HUES64 (cell line): ENCODE results near the gene STKLD1.

Experiments
- H3K27ac ChIP-seq: 2 replicates; pipeline ENCODE4 v1.7.0; 2013; ENCODE audit warnings: low read depth, low read length, inconsistent platforms
- H3K27me3 ChIP-seq: 2 replicates; pipeline ENCODE4 v1.6.1; 2013; ENCODE audit warnings: mild to moderate bottlenecking, low read length; ENCODE audit not compliant: insufficient read depth
- H3K36me3 ChIP-seq: 2 replicates; pipeline ENCODE4 v1.6.1; 2013; ENCODE audit warnings: mild to moderate bottlenecking, low read length; ENCODE audit not compliant: insufficient read depth
- H3K4me1 ChIP-seq: 2 replicates; pipeline ENCODE4 v1.6.1; 2013; ENCODE audit warnings: mild to moderate bottlenecking, low read length, moderate library complexity; ENCODE audit not compliant: insufficient read depth
- H3K4me3 ChIP-seq: 2 replicates; pipeline ENCODE4 v1.5.1; 2013; ENCODE audit warnings: mild to moderate bottlenecking, low read length, moderate library complexity
- H3K9ac ChIP-seq: 2 replicates; pipeline ENCODE4 v1.6.1; 2013; ENCODE audit warnings: mild to moderate bottlenecking, low read depth, low read length
- H3K9me3 ChIP-seq: 2 replicates; pipeline ENCODE4 v1.6.1; 2013; ENCODE audit warnings: low read depth, low read length; ENCODE audit not compliant: insufficient read depth
- WGBS: fragments of 150-250, 120-280 bp; methylation state at CpG from one replicate; pipeline ENCODE4 v1.1.7; 2013; ENCODE audit warnings: missing lambda C conversion rate; 5-methylcytosine and 5-hydroxymethylcytosine counted together

Gene STKLD1

DNA sequence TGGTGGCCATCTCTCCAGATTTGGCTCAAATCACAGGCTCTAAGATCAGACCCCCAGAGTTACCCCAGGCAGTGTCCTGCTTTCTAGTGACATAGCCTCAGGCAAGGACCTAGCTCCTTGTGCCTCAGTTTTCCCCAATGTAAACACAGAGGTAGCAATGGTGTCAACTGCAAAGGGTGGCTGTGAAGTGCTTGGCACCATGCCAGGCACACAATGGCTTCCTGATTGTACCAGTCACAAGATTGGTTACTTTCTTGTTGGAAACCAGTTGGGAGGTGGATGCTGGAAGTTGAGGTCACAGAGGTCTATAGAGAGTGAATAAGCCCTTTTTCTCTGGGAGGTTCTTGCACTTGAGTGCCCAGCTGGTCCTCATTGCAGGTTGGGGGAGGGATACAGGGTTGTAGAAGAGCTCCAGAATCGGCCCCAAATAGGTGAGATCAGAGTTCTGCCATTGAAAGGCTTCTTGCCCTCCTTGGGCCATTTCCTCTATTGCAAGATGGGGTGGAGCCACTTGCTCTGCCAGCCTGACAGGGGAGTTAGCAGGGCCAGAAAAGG, 2.3 kb downstream of the STKLD1 start:
- H3K4me3 ChIP-seq: no peak overlapping the region
- no peak overlapping the region for H3K27ac ChIP-seq
- peaks cover 2% of the 10 kb centered on the region; the same call in 1 of the 2 replicates for H3K36me3 ChIP-seq
- no peaks in the 10 kb centered on the region for H3K9me3 ChIP-seq
- 95% methylated on average over 1 of the region's 1 CpG for WGBS
- H3K27me3 ChIP-seq: peaks cover 14% of the 10 kb centered on the region
- no peak overlapping the region for H3K9ac ChIP-seq
- H3K4me1 ChIP-seq: no peaks in the 10 kb centered on the region

DNA sequence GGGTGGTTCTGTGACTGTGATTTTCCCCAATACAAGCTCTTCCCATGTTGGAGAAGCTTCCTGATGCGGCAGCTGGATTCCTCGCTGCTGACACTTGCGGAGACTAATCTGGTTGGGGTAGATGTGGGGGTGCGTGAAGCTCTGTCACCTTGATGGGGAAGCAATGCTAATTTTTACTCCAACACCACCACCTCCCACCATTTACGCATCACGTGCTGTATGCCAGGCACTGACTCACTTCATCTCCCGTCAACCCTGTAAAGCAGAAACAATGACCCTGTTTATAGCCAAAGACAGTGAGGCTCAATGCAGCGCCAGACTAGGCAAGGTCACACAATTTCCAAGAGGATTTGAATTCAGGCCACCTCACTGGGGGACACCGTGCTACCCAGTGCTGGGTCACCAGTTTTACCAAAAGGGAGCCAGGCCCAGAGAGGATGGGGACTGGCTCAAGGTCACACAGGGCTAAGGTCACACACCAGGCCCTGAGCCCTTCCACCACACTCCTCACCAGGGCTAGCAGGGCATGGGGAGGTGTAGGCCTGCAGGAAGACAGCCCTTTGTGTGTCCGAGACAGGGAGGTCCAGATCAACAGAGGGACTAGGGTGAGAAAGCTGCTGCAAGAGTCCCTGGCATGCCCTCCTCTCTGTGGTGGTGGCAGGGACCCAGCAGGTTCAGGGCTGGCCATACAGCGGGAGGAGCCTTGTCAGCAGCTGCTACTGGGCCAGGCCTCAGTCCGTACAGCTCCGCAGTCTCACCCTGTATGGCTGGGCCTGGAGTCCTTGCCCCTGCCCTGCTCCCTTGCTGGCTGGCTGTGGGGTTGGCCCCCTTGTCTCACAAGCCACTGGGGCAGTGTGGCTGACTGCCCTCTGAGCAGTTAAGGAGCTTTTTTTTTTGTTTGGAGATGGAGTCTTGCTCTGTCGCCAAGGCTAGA, 3.3 kb downstream of the STKLD1 start:
- no peak overlapping the region for H3K27ac ChIP-seq
- no peaks in the 10 kb centered on the region for H3K4me1 ChIP-seq
- H3K27me3 ChIP-seq: peaks cover 14% of the 10 kb centered on the region
- no peaks in the 10 kb centered on the region for H3K36me3 ChIP-seq
- H3K4me3 ChIP-seq: no peak overlapping the region
- no peak overlapping the region for H3K9ac ChIP-seq
- no peaks in the 10 kb centered on the region for H3K9me3 ChIP-seq
- 91% methylated on average over 13 of the region's 14 CpGs for WGBS

DNA sequence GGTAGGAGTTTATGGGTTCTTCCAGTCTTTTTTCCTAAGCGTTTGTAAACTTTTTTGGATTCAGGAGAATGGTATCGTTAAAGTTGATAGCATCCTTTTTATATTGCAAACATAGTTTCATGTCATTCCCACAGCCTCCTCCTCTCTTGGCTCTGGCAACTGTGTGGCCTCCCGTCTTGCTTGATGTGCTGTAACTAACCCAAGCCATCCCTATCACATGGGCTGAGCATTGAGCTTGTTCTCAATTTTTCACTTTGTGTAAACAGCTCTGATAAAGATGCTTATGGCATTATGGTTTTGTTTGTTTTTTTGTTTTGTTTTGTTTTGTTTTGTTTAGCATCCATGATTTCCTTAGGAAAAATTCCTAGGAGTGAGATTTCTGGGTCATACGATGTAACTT, 4.6 kb downstream of the STKLD1 start:
- no peak overlapping the region for H3K27ac ChIP-seq
- no peaks in the 10 kb centered on the region for H3K9me3 ChIP-seq
- WGBS: 92% methylated on average over 4 of the region's 4 CpGs
- no peak overlapping the region for H3K4me3 ChIP-seq
- H3K4me1 ChIP-seq: no peaks in the 10 kb centered on the region
- H3K36me3 ChIP-seq: no peaks in the 10 kb centered on the region
- H3K27me3 ChIP-seq: peaks cover 14% of the 10 kb centered on the region
- no peak overlapping the region for H3K9ac ChIP-seq

DNA sequence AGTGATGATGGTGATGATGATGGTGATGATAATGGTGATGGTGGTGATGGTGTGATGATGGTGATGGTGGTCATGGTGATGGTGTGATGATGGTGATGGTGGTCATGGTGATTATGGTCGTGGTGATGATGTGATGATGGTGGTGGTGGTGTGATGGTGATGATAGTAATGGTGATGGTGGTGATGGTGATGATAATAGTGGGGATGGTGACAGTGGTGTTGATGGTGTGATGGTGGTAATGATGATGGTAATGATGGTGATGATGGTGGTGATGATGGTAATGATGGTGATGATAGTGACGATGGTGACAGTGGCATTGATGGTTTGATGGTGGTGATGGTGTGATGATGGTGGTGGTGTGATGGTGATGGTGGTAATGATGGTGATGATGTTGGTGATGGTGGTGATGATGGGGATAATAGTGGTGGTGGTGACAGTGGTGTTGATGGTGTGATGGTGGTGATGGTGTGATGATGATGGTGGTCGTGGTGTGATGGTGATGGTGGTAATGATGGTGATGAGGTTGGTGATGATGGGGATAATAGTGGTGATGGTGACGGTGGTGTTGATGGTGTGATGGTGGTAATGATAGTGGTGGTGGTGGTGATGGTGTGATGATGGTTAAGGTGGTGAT, 6.5 kb downstream of the STKLD1 start:
- Histone ChIP-seq H3K9me3 (no peaks in the 10 kb centered on the region), H3K36me3 (no peaks in the 10 kb centered on the region), H3K4me1 (no peaks in the 10 kb centered on the region), H3K4me3 (no peak overlapping the region), H3K9ac (no peak overlapping the region), H3K27ac (no peak overlapping the region), H3K27me3 (peaks cover 4% of the 10 kb centered on the region; the same call in 1 of the 2 replicates)
- 86% methylated on average over 4 of the region's 4 CpGs for WGBS

DNA sequence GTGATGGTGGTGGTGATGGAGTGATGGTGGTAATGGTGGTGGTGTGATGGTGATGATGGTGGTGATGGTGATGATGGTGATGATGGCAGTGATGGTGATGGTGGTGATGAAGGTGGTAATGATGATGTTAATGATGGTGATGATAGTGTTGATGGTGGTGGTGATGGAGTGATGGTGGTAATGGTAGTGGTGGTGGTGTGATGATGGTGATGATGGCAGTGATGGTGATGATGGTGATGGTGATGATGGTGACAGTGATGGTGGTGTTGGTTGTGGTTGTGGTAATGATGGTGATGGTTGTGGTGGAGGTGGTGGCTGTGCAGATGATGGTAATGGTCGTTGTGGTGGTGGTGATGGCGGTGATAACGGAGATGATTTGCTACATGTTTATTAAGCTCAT, 7.3 kb downstream of the STKLD1 start:
- 94% methylated on average over 3 of the region's 3 CpGs for WGBS

DNA sequence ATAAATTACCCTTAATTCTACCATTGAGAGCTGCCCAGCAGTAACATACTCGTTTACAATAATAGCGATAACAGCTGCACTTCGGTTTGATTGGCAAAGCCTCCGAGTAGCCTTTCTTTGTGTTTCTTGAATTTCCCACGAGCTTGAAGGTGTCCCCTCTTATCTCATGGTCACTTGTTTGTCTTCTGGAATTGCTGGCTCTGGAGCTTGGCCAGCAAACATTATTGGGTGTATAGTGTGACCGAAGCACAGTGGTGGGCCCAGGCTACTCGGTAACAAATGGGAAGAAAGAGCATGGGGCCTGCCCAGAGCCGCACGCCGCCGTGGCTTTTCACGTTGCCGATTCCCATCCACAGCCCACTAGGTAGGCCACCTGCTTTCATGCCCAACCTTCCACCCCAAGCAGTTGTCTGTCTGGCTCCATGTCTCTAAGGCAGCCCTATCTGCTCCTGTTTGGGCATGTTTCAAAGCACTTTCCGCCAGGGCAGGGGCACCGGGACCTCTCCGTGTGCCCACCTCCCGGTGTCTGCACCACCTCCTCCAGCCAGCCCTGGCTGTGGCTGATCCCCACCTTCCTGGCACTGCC, 8.7 kb downstream of the STKLD1 start:
- no peaks in the 10 kb centered on the region for H3K36me3 ChIP-seq
- H3K9me3 ChIP-seq: no peaks in the 10 kb centered on the region
- WGBS: 94% methylated on average over 17 of the region's 17 CpGs
- H3K27ac ChIP-seq: no peak overlapping the region
- no peaks in the 10 kb centered on the region for H3K27me3 ChIP-seq
- no peaks in the 10 kb centered on the region for H3K4me1 ChIP-seq
- no peak overlapping the region for H3K9ac ChIP-seq
- H3K4me3 ChIP-seq: no peak overlapping the region

More for the DNA sequence above, 7.3 kb downstream of the STKLD1 start:
- Histone ChIP-seq H3K36me3 (no peaks in the 10 kb centered on the region), H3K9ac (no peak overlapping the region), H3K9me3 (no peaks in the 10 kb centered on the region), H3K27me3 (no peaks in the 10 kb centered on the region; the same call in 1 of the 2 replicates), H3K4me1 (no peaks in the 10 kb centered on the region), H3K4me3 (no peak overlapping the region), H3K27ac (no peak overlapping the region)

DNA sequence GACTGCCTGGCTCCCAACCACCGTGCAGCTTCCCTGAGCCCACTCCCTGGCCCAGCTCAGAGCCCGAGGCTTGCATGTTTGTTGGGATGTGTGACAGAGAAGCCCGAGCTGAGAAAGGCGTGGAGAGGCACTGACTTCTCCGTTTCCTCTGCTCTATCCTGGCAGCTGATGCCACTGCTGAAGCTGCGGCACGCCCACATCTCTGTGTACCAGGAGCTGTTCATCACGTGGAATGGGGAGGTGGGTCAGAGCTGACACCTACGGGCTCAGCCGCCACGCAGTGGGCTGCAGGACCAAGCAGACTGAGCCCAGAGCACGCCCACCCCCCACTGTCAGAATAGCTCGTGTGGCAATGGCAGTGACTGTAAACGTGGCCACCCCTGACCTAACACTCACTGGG, 9.3 kb downstream of the STKLD1 start:
- 90% methylated on average over 14 of the region's 14 CpGs for WGBS
- H3K36me3 ChIP-seq: no peaks in the 10 kb centered on the region
- H3K9ac ChIP-seq: no peak overlapping the region
- H3K4me1 ChIP-seq: no peaks in the 10 kb centered on the region
- H3K27me3 ChIP-seq: no peaks in the 10 kb centered on the region
- H3K4me3 ChIP-seq: no peak overlapping the region
- H3K9me3 ChIP-seq: no peaks in the 10 kb centered on the region
- no peak overlapping the region for H3K27ac ChIP-seq

DNA sequence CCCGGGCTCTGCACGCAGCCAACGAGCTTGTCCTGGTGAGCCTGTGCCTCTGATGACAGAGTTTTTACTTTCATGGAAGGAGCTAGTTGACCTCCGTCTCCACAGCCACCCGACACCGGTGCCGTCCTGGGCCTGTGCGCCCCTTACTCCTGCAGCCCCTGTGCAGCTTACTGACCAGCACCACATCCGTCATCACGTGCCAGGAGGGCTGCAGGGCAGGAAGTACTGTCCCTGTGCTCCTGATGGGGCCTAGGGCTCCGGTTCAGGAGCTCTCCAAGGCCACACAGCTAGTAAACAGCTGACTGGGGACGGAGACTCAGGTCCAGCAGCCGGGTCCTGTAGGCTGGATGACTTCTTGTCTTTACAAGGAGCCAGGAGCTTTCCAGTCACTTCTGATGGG, 10.2 kb downstream of the STKLD1 start:
- no peaks in the 10 kb centered on the region for H3K36me3 ChIP-seq
- H3K4me3 ChIP-seq: no peak overlapping the region
- H3K4me1 ChIP-seq: no peaks in the 10 kb centered on the region
- H3K9ac ChIP-seq: no peak overlapping the region
- WGBS: 95% methylated on average over 13 of the region's 13 CpGs
- H3K9me3 ChIP-seq: no peaks in the 10 kb centered on the region
- no peak overlapping the region for H3K27ac ChIP-seq
- H3K27me3 ChIP-seq: no peaks in the 10 kb centered on the region

DNA sequence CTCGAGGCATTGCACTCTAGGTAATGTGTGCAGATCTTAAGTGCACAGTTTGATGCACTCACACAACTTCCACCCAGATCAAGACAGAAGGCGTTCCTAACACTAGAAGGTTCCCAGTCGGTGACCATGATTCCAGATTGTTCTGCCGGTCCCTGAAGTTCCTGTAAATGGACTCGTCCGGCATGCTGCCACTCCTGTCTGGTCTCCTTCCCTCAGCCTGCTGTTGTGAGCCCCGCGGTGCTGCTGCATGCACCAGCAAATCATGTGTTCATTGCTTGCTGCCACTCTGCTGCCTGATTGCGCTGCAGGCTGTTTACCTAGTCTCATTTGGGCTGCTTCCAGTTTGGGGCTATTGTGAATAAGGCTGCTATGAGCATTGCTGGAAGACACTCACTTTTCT, 11.5 kb downstream of the STKLD1 start:
- 89% methylated on average over 9 of the region's 9 CpGs for WGBS
- no peak overlapping the region for H3K9ac ChIP-seq
- H3K4me1 ChIP-seq: no peaks in the 10 kb centered on the region
- no peaks in the 10 kb centered on the region for H3K36me3 ChIP-seq
- H3K9me3 ChIP-seq: no peaks in the 10 kb centered on the region
- H3K4me3 ChIP-seq: no peak overlapping the region
- H3K27me3 ChIP-seq: no peaks in the 10 kb centered on the region
- no peak overlapping the region for H3K27ac ChIP-seq

DNA sequence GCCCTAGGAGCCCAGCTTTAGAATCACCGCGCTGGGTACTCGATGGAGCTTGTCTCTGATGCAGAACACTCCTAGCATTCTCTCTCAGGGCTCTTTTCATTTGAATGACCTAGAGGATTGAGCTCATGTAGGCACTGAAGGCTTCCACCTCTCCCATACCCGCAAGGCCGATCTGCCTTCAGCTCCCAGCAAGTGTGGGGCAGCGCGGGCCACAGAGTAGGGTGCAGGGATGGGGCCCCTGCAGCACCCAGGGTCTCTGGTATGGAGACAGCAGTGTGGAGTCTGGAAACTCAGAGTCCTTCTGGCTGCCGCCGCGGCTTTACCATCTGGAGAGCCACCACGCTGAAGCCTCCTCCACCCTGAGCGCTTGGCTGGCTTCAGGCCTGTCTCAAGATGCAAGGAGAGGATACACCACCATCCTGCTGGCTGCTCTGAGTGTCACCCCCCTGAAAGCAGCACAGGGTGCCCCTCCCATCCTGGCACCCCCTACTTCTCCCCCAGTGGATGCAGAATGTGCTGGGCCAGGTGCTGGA, 12.9 kb downstream of the STKLD1 start:
- Histone ChIP-seq H3K9me3 (no peaks in the 10 kb centered on the region), H3K4me1 (no peaks in the 10 kb centered on the region), H3K36me3 (no peaks in the 10 kb centered on the region), H3K27ac (no peak overlapping the region), H3K4me3 (no peak overlapping the region), H3K9ac (no peak overlapping the region), H3K27me3 (no peaks in the 10 kb centered on the region)
- 92% methylated on average over 12 of the region's 12 CpGs for WGBS

DNA sequence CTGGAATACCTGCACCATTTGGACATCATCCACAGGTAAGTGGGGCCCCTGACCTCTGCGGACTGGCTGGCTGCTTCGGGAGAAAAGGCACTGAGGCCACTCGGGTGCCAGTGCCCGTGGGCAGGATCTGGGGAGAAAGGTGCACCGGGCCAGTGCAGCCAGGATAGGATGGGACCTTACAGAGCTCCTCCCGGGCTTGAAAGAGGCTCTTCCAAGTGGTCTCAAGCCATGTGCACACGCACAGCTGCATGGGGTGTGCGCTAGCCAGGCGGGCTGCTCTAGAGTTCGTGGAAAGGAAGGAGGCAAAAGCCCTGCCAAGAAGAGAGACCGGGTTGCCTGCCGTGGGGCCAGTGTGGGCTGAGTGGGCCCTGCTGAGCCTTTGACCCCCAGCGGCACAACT, 13.4 kb downstream of the STKLD1 start:
- 88% methylated on average over 13 of the region's 13 CpGs for WGBS
- Histone ChIP-seq H3K36me3 (no peaks in the 10 kb centered on the region), H3K9me3 (no peaks in the 10 kb centered on the region), H3K9ac (no peak overlapping the region), H3K4me1 (no peaks in the 10 kb centered on the region), H3K4me3 (no peak overlapping the region), H3K27ac (no peak overlapping the region), H3K27me3 (no peaks in the 10 kb centered on the region)
